ENCODE results near the gene JPH3. TPM values are rescaled to one million over a fixed set of nuclear protein-coding genes. Genes with fewer than 3 reads are reported as not detected.

The JPH3 gene
- total RNA-seq, 2 experiments from 2014 or later: 0.07 to 0.09 TPM

- H3K4me3 Mint-ChIP-seq: no peak overlapping the region
- TF ChIP-seq CTCF (IDR thresholded peaks at IDR 0.05): no peak
- no peak for DNase-seq
- no peaks in the 10 kb centered on the region for H3K9me3 Mint-ChIP-seq
- POLR2A ChIA-PET: interaction anchor here (0.6 kb wide), 1 partner anchor 40 kb away, joined by 3 read pairs; no protein-coding TSS in a partner anchor
- no peak overlapping the region for H3K27ac Mint-ChIP-seq
- CTCF ChIA-PET: no interaction called here
- intact Hi-C loops (cut with micrococcal nuclease): no loop called here
- H3K27me3 Mint-ChIP-seq: no peaks in the 10 kb centered on the region
- ATAC-seq: no peak
- peaks cover 14% of the 10 kb centered on the region for H3K4me1 Mint-ChIP-seq (ENCODE audit: low read depth)
- H3K36me3 Mint-ChIP-seq (ENCODE audit: low read depth): peaks cover 55% of the 10 kb centered on the region
Measured at GRCh38 chr16:87721622-87722585, 119.6 kb downstream of the JPH3 start.

DNA sequence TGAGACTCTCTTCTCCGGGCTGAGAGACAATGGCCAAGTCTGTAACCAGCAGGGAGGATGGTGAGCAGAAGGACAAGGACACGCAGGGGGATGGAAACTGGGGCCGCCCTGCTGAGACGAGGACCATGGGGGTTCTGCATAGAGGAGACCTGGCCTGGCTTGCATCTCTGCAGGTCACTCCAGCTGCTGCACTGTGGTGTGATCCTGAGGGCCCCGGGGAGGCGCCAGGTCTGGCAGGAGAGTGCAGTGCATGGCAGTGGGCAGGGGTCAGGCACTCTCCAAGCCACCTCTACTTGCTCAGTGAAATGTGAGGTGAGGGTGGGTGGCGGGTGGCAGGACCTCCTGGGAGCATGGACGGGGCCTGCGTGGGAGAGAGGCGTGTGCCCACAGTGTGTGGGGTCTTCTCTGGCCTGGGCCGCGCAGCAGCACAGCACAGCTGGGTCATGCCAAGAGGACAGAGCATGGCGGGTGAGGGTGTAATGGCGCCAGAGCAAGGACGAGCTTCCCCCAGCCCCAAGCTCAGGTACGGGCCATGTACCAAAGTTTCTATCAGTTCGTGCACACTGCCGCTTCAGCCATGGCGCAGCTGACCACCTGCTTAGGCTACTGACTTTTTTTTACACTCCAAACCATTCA, 120.4 kb downstream of the JPH3 start:
- H3K9me3 Mint-ChIP-seq: no peaks in the 10 kb centered on the region
- intact Hi-C loops (cut with micrococcal nuclease): no loop called here
- no peaks in the 10 kb centered on the region for H3K27me3 Mint-ChIP-seq
- POLR2A ChIA-PET: no interaction called here
- peaks cover 12% of the 10 kb centered on the region for H3K4me1 Mint-ChIP-seq (ENCODE audit: low read depth)
- no peak for TF ChIP-seq CTCF (IDR thresholded peaks at IDR 0.05)
- H3K27ac Mint-ChIP-seq: no peak overlapping the region
- H3K36me3 Mint-ChIP-seq (ENCODE audit: low read depth): peaks cover 58% of the 10 kb centered on the region
- ATAC-seq (no peak), DNase-seq (no peak)
- no peak overlapping the region for H3K4me3 Mint-ChIP-seq
- CTCF ChIA-PET: no interaction called here

DNA sequence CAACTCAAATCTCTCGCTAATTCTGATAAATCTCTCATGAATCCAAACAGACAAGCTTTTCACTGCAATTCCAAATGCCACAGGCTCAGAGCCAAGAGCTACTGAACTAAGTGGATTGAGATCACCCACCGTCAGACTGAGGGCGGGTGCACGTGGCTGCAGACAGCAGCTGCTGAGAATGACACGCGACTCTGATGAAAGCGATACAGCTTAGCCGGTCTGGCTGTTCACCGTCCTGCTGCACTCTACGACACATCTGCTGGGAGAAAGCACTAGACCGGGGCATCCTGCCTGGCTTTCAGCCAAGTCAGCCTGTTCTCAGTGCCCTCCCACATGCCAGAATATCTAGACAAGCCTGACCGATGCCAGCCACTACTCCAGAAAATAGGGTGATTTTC, 120.9 kb downstream of the JPH3 start:
- H3K36me3 Mint-ChIP-seq (ENCODE audit: low read depth): peaks cover 60% of the 10 kb centered on the region
- ChIA-PET POLR2A (no interaction called here), CTCF (no interaction called here)
- intact Hi-C loops (cut with micrococcal nuclease): no loop called here
- no peak for ATAC-seq
- no peak for TF ChIP-seq CTCF (IDR thresholded peaks at IDR 0.05)
- peaks cover 11% of the 10 kb centered on the region for H3K4me1 Mint-ChIP-seq (ENCODE audit: low read depth)
- H3K4me3 Mint-ChIP-seq: no peak overlapping the region
- DNase-seq: peak; percentile 28
- H3K9me3 Mint-ChIP-seq: no peaks in the 10 kb centered on the region
- no peak overlapping the region for H3K27ac Mint-ChIP-seq
- H3K27me3 Mint-ChIP-seq: no peaks in the 10 kb centered on the region

DNA sequence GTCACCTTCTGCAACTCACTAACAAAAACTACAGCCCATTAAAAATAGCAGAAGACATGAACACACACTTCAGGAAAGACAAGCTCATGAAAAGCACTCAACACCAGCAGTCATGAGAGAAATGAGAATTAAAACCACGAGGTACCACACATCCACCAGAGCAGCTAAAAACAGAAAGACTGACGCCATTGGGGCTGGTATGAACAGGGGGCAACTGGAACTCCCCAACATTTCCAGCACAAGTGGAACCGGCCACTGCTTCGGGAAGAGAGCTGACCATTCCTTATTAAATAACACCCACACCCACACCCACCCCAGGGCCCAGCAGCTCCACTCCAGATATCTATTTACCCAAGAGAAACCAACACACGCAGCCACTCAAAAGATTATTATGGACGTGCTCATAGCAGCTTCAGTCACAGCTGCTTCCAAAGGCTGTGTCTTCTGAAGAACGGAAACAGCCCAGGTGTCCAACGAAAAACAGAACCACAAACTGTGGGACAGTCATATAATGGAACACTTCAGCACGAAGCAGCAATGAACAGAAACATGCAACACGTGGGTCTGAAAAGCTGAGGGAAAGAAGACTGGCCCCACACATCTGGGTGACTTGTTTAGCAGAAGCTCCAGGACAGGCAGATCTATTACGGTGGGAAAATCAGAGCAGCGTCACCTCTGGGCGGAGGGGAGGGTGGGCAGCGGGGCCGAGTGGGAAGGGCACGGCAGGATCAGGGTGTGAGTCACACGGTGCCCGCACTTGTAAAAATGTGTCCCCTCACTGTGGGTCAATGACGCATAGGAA, 122.4 kb downstream of the JPH3 start:
- no peak for TF ChIP-seq CTCF (IDR thresholded peaks at IDR 0.05)
- Mint-ChIP-seq H3K36me3 (ENCODE audit: low read depth) (peaks cover 60% of the 10 kb centered on the region), H3K9me3 (no peaks in the 10 kb centered on the region), H3K27me3 (no peaks in the 10 kb centered on the region), H3K4me1 (ENCODE audit: low read depth) (peaks cover 11% of the 10 kb centered on the region), H3K4me3 (no peak overlapping the region), H3K27ac (peak overlapping the region; percentile 12)
- DNase-seq (peak; percentile 11), ATAC-seq (peak; percentile 39)
- intact Hi-C loops (cut with micrococcal nuclease): no loop called here
- CTCF ChIA-PET: interaction anchor here (0.9 to 1.3 kb wide), 3 partner anchors 8 to 44 kb away, joined by 3 to 5 read pairs (median 5); no protein-coding TSS in a partner anchor
- POLR2A ChIA-PET: interaction anchor here (0.6 kb wide), 1 partner anchor 25 kb away, joined by 3 read pairs; no protein-coding TSS in a partner anchor

Measured in activated CD8-positive, alpha-beta T cell treated with anti-CD3 and anti-CD28 coated beads for 36 hours (primary cell).